NCI-H1092 (cell line): ENCODE results near the gene SDR39U1.

Experiments used
- DNase-seq: peaks from one replicate; lab custom pipeline; 2025; lab: John Stamatoyannopoulos, UW

SDR39U1 gene

DNA sequence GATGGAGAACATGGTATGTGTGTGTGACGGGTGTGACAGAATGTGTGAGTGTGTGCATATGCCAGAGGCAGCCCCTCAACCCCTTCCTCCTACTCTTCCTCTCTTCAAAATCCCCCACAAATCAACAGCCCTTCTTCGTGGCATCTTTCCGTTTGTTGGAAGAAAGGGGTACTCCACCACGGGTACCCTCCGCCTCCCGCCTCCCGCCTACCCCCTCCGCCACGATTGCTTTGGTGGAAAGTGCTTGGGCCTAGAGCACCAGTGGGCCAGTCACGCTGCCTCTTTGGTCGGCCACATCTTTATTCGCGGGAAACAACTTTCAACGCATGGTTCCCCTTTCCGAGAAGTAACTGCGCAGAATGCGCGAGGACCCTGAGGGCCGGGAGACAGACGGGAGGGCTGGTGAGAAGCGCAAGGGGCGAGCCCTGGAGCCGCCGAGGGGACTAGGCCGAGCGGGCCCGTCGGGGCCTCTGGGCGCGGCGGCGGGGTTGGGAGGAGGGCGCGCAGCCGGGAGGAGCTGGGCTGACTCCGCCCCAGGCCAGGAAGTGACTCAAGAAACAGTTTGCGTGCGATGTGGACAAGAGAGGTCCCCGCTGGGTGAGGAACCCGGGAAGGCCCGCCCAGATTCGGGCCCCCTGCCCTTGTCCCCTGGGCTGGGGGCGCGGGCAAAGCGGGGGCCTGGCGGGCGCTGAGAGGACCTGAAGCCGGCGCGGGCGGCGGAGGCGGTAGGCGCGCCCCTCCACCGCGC lies 13.0 kb downstream of the SDR39U1 start, which contains the start of the genes CBLN3 and KHNYN:
Gene CBLN3 (minus strand): TSS at position 274 of the 748 bp plus-strand sequence. CDS start 614 bp downstream, outside the sequence.
Gene KHNYN (plus strand): TSS at position 560 of the 748 bp plus-strand sequence. CDS start 777 bp downstream, outside the sequence.
- DNase-seq: peak; percentile 77

DNA sequence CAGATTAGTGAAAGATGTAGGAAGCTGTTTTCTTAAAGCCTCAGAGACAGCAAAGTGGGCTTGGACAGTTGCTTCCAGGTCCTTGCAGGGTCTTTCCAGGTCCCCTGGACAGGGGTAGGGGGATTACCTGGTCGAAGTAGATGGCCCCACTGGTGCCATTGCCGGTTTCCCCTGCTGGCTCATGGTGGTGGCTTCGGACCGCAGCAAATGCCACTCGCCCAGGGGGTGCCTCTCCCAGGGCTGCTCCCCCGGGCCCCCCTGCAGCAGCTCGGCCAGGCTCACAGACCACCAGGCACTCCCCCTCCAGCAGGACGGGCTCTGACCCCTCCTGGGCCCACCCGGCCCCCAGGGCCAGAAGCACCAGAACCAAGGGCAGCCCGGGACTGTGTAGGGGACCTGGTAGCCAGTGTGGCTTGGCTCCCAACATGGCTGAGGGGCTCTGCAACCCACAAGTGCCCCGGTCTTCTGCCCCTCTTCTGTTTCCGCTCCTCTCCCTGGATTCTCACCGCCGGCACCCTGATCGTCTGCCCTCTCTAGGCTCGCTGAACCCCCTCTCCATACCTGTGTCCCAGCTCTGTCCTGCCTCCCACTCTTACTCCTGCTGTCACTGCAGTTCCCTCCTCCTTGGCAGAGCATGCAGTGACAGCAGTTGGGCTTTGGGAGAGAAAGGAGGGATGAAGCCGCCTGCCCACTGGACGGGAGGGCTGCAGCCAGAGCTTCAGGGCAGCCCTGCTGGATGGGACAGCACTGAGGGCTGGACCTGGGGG lies 13.8 kb downstream of the SDR39U1 start:
- DNase-seq: no peak

DNA sequence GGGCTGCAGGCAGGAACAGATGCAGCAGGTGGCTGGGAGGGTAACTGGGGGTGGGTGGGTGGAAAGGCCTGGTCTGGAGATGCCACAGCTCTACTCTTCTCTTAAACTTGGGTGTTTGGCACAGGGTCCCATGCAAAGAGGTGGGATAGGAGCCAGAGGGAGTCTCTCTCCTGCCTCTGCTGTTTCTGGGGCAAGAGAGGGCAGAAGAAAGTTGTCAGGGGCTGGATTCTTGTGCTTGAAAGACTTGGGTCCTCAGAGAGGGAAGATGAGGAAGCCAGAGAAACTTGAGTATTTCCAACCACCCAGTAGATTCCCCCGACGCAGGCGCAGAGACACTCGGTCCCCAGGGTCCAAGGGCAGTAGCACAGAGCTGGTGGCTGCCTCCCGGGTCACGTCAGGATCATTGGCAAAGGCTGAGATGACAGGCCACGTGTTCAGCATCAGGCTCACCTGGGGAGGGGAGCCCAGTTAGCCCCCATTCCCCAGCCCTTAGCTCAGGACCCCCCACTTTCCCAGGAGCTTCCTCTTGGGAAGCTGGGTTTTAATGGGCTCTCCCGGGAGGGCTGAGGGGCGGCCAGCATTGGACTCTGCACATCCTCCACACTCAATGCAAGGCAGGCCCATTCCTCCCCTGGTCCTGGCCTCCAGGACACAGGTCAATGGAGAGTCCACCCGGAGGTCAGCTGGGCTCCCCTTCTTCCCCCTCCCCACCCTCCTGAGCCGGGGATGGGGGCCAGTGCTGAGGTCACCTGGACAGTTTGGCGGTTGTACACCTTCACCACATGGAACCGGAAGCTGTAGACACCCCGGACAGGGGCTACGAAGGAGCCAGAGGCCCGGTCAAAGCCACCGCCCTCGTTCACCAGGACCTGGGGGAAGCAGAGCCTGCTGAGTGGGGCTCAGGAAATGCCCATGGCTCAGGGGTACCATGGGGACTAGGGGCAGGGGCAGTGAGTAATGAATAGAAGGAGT lies 14.8 kb downstream of the SDR39U1 start:
- no peak for DNase-seq

DNA sequence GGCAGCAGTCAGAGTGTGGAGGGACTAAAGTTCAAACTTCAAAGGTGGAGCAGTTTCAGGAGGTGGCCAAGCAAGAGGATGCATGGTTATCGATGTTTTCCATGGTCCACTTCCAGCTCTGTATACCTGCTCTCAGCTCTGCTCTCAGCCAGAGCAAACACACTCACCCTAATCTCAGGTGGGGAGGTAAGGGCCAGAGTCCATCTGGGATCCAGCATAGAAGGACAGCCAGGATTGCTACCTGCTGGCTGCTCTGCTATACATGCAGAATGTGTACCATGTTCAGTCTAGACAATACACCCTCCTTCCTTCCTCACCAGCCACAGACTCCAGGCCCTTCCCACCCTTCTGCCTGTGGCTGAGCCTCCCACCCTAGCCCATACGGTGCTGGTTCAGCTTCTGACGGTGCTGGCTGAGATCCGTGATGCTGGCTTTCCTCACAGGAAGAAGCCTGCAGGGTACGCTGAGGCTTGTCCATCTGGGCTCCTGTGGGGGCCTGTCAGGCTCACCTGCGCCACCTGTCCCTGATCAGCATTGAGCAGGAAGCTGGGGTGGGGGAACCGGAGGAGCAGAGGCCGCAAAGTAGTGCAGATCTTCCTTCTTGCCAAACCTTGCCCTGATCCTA lies 15.6 kb downstream of the SDR39U1 start:
- DNase-seq: no peak

DNA sequence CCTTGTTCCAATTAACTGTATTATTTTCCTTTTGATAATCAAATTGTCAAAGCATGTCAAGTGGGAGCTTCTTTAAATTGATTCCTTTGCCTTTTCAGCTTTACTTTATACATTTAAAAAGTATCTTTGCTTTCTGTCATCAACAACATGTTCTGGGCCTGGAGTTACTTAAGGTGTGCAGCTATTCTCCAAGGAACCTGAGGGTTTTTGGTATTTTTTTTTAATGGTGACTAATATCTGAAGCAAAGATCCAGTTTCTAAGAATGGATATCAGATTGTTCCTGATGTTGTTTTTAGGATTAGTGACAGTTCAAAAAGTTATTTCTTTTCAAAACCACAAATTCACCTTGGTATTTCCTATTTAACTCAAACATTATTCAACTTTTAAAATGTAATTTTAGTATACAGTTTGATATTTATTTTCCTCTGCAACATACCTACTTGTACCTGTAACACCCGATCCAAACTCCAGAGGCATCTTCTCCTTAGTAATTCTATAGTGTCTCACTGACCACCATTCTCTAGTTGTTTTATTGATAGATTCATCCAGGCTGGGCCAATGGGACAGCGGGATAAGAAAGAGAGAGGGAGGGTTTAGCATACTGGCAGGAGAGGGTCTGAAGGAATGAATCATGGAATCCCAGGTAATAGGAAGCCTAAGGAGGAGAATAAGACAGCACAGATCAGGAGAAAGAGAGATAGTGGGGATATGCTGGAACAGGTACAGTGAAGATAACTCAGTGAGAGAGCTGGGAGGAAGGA lies 16.2 kb downstream of the SDR39U1 start:
- no peak for DNase-seq

DNA sequence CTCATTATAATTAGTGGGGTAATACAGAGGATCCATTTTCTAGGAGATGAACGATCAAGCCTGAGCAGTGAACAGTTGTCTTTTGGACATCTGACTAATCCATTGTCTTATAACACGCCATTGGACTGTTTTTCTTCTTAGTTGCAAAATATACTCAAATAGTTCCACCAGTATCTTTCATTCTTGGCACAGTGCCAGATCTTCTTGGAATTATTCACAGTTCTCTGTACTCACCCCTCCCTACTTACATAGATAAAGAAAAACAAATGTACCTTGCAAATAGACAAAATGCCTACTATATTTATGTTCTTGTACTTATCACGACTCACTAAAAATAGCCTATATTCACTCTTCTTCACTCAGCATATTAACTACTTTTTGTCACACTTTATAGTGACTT lies 16.9 kb downstream of the SDR39U1 start:
- no peak for DNase-seq

DNA sequence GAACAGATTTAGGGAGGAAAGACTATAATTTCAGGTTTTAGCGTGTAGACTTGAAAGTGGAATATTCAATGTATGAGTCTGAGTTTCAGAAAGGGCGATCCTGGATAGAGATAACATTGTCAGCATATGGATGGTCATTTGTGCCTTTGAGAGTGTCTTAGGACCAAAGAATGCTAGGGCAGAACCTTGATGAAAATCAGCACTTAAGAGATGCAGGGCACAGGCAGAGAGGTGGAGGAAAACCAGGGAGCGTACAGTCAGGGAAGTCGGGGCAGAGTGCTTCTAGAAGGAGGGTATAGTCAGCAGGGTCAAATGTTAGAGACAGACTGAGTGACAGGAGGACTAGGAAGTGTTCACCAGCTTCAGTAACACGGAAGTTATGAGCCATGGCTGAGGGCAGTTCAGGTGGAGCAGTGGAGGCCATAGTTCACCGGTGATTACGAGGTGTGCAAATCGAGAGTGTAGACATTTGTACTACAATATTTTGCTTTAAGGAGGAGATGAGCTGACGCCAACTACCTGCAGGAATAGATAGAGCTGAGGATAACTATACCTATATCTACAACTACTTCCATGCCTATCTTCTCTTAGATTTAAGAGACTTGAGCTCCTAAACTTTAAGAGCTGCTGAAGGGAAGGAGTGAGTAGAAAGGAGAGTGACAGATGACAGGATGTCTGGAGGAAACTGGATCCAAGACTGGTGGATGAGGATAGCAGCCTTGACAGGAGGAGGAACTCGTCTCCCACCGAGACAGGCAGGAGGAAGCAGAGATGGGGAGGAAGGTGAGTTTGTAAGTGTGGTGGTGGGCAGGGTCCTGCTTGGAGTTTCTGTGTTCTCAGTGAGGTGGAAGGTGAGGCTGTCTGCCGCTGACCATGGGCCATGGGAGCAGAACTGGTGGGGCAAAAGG lies 19.6 kb downstream of the SDR39U1 start:
- DNase-seq: no peak

DNA sequence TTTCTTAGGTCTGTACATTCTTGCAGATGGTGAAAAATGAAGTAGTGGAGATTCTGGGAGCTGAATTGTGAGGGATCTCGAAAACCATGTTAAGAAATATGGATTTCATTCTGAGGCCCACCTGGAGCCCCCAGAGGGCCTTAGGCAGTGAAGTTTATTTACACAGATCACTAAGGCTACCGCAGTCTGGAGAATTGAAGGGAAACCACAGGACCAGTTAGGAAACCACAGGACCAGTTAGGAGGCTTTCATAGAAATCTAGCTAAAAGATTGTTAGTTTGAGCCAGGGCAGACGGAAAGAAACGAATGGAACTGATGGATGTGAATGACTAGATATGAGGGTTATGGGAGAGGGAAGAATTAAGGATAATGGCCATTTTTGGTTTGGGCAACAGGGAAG lies 20.3 kb downstream of the SDR39U1 start:
- no peak for DNase-seq

DNA sequence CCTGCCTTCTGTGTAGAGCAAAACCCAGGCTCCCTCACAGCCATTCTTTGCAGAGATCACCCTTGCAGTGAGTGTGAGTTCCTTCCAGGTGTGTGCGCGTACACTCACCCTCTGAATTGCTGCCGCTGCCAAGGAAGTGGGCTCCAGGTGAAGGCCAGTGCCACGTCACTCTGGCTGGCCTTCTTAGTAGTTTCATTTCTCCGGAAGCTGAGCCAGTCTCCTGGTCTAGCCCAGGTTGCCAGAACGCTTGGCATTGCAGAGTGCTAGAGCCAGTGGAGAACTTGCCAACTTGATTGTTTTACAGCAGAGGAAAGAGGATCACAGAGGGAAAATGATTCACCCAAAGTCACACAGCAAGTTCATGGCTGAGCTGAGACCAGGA lies 24.1 kb downstream of the SDR39U1 start:
- no peak for DNase-seq

DNA sequence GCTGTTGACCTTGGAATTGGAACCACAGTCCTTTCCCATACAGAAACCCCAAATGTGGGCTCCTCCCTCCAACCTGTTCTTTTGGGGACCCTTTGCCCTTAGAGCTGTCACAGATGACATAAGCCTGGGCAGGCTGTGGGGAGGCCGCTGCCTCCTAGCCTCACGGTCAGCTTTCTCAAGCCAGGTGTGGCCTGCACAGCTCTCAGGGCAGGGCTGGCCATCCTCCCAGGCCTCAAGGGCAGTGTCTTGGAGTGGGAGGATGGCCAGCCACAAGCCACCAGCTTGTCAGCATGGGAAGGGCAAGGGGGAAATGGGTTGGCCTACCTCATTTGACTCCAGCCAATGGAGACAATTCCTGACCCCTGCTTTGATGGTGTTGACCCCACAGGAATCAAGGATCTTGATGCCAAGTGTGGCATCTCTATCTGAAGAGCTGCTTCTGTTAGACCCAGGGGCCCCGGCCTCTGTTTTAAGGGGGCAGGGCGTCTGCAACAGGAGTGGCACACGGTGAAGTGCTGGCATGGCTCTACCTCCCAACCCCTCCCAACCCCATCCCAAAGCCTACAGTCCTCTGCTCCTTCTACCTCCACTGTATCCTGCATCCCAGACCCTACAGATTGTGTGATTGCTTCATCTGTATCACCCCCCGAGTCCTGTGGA lies 24.6 kb downstream of the SDR39U1 start:
- no peak for DNase-seq

DNA sequence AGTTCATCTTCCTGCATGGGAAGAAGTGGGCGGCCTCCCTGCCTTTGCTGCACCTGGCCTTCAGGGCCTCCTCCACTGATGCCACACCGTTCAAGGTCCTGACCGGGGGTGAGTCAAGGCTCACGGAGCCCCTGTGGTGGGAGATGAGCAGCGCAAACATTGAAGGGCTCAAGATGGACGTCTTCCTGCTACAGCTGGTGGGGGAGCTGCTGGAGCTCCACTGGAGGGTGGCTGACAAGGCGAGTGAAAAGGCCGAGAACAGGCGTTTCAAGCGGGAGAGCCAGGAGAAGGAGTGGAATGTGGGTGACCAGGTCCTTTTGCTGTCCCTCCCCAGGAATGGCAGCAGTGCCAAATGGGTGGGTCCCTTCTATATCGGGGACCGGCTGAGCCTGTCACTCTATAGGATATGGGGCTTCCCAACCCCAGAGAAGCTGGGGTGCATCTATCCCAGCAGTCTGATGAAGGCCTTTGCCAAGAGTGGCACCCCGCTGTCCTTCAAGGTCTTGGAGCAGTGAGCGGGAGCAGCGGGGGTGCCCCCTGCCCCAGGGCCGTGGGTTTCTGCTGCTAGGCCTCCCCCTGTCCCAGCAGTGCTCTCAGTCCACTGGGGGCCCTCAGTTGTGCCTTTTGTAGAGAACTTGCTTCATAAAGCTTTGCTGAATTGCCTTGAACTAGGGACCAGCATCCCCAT lies 25.5 kb downstream of the SDR39U1 start:
- no peak for DNase-seq

DNA sequence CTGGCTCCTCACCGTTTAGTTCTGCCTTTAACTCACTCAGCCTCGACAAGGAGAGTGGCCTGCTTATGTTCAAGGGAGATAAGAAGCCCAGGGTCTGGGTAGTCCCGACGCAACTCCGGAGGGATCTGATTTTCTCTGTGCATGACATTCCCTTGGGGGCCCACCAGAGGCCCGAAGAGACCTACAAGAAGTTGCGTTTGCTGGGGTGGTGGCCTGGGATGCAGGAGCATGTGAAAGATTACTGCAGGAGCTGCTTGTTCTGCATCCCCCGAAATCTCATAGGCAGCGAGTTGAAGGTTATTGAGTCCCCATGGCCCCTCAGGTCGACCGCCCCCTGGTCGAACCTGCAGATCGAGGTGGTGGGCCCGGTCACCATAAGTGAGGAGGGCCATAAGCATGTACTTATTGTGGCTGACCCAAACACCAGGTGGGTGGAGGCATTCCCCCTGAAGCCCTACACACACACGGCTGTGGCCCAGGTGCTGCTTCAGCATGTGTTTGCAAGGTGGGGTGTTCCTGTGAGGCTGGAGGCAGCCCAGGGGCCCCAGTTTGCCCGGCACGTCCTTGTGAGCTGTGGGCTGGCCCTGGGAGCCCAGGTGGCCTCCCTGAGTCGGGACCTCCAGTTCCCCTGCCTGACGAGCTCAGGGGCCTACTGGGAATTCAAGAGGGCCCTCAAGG lies 26.2 kb downstream of the SDR39U1 start:
- no peak for DNase-seq

DNA sequence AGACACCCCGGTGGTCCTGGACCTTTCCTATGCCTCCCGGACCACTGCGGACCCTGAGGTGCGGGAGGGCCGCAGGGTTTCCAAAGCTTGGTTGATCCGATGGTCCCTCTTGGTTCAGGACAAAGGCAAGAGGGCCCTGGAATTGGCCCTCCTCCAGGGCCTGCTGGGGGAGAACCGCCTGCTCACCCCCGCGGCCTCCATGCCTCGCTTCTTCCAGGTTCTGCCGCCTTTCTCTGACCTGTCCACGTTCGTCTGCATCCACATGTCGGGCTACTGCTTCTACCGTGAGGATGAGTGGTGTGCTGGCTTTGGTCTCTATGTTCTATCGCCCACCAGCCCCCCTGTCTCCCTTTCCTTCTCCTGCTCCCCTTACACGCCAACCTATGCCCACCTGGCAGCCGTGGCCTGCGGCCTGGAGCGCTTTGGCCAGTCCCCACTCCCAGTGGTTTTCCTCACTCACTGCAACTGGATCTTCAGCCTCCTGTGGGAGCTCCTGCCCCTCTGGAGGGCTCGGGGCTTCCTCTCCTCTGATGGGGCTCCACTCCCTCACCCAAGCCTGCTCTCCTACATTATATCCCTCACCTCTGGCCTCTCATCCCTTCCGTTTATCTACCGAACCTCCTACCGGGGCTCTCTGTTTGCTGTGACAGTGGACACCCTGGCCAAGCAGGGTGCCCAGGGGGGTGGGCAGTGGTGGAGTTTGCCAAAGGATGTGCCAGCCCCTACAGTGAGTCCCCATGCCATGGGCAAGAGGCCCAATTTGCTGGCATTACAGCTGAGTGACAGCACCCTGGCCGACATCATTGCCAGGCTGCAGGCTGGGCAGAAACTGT lies 26.9 kb downstream of the SDR39U1 start:
- no peak for DNase-seq

DNA sequence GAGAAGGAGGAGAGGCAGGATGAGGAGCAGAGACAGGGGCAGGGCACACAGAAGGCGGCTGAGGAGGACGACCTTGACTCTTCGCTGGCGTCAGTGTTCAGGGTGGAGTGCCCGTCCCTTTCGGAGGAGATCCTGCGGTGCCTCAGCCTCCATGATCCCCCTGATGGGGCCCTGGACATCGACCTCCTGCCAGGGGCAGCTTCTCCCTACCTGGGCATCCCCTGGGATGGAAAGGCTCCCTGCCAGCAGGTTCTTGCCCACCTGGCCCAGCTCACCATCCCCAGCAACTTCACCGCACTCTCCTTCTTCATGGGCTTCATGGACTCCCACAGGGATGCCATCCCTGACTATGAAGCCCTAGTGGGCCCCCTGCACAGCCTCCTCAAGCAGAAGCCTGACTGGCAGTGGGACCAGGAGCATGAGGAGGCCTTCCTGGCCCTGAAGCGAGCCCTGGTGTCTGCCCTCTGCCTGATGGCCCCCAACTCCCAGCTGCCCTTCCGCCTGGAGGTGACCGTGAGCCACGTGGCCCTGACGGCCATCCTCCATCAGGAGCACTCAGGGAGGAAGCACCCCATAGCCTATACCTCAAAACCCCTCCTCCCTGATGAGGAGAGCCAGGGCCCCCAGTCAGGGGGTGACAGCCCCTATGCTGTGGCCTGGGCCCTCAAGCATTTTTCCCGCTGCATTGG lies 27.7 kb downstream of the SDR39U1 start:
- no peak for DNase-seq

DNA sequence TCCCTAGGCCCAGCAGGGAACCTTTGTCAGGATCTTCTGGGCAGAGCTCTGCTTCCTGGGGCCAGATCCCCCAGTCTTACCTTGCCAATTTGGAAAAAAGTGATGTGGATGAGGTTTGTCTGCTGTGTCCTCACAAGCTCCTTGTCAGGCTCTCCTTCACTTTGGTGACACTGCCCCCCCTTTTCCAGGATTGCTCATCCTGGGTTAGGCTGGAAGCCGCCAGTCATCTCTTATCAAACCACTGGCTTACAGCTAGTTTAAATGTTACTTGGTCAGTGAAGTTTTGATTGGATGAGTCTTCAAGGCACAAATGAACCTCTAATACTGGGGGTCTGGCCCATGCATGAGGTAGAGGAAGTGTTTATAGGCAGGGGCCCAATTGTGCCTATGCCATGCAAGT lies 28.5 kb downstream of the SDR39U1 start:
- DNase-seq: no peak
